NCI-H146 treated with DMSO at 0.1 percent for 48 hours (cell line): ENCODE data around the gene SPTSSB.

ENCODE experiments used
- DNase-seq: peaks from one replicate; lab custom pipeline; 2025; ENCODE audit not compliant: unreplicated experiment; lab: John Stamatoyannopoulos, UW

The SPTSSB gene

GRCh38 chr3:161342629-161343028 lies 28.7 kb downstream of the SPTSSB start:
- DNase-seq, result no peak

- no peak for DNase-seq
Measured at GRCh38 chr3:161339517-161340500, 31.5 kb downstream of the SPTSSB start.

GRCh38 chr3:161337311-161337710 lies 34.0 kb downstream of the SPTSSB start:
- DNase-seq, result no peak

GRCh38 chr3:161336661-161337060 lies 34.7 kb downstream of the SPTSSB start:
- DNase-seq, result no peak

- DNase-seq, result no peak
Measured at GRCh38 chr3:161333696-161334095, 37.6 kb downstream of the SPTSSB start.

- no peak for DNase-seq
Measured at GRCh38 chr3:161332792-161333191, 38.5 kb downstream of the SPTSSB start.

- DNase-seq, result no peak
Measured at GRCh38 chr3:161325059-161325458, 46.3 kb downstream of the SPTSSB start.

GRCh38 chr3:161323926-161324621 lies 47.2 kb downstream of the SPTSSB start:
- no peak for DNase-seq

- DNase-seq, result no peak
Measured at GRCh38 chr3:161322781-161323568, 48.3 kb downstream of the SPTSSB start.

GRCh38 chr3:161320837-161321236 lies 50.5 kb downstream of the SPTSSB start:
- no peak for DNase-seq

GRCh38 chr3:161319867-161320266 lies 51.5 kb downstream of the SPTSSB start:
- DNase-seq, result no peak

GRCh38 chr3:161317077-161317476 lies 54.2 kb downstream of the SPTSSB start:
- DNase-seq, result no peak

- DNase-seq, result peak; percentile 11
Measured at GRCh38 chr3:161316006-161316689, 55.2 kb downstream of the SPTSSB start.

- no peak for DNase-seq
Measured at GRCh38 chr3:161314836-161315395, 56.4 kb downstream of the SPTSSB start.

- DNase-seq, result no peak
Measured at GRCh38 chr3:161310649-161311423, 60.5 kb downstream of the SPTSSB start.

GRCh38 chr3:161305095-161305991 lies 66.0 kb downstream of the SPTSSB start:
- no peak for DNase-seq

- no peak for DNase-seq
Measured at GRCh38 chr3:161296814-161297213, 74.5 kb downstream of the SPTSSB start.

- DNase-seq, result no peak
Measured at GRCh38 chr3:161295325-161295724, 76.0 kb downstream of the SPTSSB start.
